ENCODE results near the gene PTGDS. TPM values are rescaled to one million over a fixed set of nuclear protein-coding genes. Genes with fewer than 3 reads are reported as not detected.

Gene PTGDS
- total and polyA plus RNA-seq, 9 of the 15 experiments (the other 6 are each of a cell fraction or from before 2014, with no cell fraction given), result 0.46 to 7.1 (median 2.0) TPM

DNA sequence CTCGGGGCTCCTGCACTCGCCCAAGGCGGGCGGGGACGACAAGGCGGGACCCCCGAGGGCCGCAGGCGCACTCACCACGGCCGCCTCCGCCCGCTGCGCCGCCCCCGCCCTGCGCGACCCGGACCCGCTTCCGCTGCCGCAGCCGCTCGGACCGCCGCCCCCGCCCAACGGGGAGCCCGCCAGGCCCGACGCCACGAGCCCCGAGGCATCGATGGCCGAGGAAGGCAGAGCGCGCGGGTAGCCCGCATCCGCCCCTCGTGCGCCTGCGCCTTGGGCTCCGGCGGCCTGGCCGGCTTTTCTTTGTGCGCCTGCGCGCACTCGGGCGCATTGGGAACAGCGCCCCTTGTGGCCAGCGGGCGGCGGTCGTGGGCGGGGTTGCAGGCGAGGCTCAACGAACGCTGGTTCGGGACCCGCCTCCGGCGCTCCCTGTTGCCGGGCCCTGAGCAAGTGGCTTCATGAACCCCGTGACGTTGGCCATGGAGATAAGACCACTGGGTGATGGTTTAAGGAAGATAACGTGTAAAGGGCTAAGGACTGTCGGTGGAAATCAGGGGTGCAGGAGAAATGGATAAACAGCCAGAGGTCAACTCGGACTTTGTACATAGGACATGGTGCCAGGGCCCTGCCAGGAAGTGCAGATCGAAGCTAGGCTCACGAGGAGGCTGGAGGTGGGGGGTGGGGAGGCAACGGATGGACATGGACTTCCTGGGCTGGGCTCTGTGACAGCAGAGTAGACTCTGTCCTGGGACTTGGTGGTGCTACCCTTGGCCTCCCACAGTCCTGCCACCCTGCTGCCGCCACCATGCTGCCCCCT is 32.6 kb upstream of the PTGDS start, which contains the start of the genes C8G and FBXW5 (continued):
- TF ChIP-seq, protein P1, sequence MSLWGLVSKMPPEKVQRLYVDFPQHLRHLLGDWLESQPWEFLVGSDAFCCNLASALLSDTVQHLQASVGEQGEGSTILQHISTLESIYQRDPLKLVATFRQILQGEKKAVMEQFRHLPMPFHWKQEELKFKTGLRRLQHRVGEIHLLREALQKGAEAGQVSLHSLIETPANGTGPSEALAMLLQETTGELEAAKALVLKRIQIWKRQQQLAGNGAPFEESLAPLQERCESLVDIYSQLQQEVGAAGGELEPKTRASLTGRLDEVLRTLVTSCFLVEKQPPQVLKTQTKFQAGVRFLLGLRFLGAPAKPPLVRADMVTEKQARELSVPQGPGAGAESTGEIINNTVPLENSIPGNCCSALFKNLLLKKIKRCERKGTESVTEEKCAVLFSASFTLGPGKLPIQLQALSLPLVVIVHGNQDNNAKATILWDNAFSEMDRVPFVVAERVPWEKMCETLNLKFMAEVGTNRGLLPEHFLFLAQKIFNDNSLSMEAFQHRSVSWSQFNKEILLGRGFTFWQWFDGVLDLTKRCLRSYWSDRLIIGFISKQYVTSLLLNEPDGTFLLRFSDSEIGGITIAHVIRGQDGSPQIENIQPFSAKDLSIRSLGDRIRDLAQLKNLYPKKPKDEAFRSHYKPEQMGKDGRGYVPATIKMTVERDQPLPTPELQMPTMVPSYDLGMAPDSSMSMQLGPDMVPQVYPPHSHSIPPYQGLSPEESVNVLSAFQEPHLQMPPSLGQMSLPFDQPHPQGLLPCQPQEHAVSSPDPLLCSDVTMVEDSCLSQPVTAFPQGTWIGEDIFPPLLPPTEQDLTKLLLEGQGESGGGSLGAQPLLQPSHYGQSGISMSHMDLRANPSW (CRISPR knock-in tag; IDR thresholded peaks at IDR 0.05), result no peak
- peak; percentile 61 for TF ChIP-seq NFRKB (IDR thresholded peaks at IDR 0.05; ENCODE audit: low read depth)
- TF ChIP-seq YY1 (IDR thresholded peaks at IDR 0.05; ENCODE audit: borderline replicate concordance in 1 of 3, control insufficient read depth in 1 of 3, extremely low read depth in 1 of 3, insufficient read depth in 3 of 3, insufficient read length in 1 of 3, insufficient replicate concordance in 2 of 3, low read depth in 1 of 3, low read length in 2 of 3), result peak in 2 of 3 experiments; percentile 77 to 85
- no peak for TF ChIP-seq CHCHD3 (CRISPR knock-in tag; IDR thresholded peaks at IDR 0.05)
- TF ChIP-seq ZFP30 (CRISPR knock-in tag; IDR thresholded peaks at IDR 0.05; ENCODE audit: borderline replicate concordance), result no peak
- TF ChIP-seq, protein P2, sequence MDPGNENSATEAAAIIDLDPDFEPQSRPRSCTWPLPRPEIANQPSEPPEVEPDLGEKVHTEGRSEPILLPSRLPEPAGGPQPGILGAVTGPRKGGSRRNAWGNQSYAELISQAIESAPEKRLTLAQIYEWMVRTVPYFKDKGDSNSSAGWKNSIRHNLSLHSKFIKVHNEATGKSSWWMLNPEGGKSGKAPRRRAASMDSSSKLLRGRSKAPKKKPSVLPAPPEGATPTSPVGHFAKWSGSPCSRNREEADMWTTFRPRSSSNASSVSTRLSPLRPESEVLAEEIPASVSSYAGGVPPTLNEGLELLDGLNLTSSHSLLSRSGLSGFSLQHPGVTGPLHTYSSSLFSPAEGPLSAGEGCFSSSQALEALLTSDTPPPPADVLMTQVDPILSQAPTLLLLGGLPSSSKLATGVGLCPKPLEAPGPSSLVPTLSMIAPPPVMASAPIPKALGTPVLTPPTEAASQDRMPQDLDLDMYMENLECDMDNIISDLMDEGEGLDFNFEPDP (CRISPR knock-in tag; IDR thresholded peaks at IDR 0.05), result no peak
- TF ChIP-seq ZNF507 (tag; conservative IDR thresholded peaks at IDR 0.05), result no peak
- peak; percentile 51; the same call in 1 of the 2 replicates for TF ChIP-seq OTX1 (CRISPR knock-in tag; IDR thresholded peaks at IDR 0.05)
- no peak for TF ChIP-seq PHF8 (IDR thresholded peaks at IDR 0.05; ENCODE audit: borderline replicate concordance, low read length)
- TF ChIP-seq ELF2 (CRISPR knock-in tag; IDR thresholded peaks at IDR 0.05), result no peak
- TF ChIP-seq, protein P3, sequence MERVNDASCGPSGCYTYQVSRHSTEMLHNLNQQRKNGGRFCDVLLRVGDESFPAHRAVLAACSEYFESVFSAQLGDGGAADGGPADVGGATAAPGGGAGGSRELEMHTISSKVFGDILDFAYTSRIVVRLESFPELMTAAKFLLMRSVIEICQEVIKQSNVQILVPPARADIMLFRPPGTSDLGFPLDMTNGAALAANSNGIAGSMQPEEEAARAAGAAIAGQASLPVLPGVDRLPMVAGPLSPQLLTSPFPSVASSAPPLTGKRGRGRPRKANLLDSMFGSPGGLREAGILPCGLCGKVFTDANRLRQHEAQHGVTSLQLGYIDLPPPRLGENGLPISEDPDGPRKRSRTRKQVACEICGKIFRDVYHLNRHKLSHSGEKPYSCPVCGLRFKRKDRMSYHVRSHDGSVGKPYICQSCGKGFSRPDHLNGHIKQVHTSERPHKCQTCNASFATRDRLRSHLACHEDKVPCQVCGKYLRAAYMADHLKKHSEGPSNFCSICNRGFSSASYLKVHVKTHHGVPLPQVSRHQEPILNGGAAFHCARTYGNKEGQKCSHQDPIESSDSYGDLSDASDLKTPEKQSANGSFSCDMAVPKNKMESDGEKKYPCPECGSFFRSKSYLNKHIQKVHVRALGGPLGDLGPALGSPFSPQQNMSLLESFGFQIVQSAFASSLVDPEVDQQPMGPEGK (CRISPR knock-in tag; IDR thresholded peaks at IDR 0.05; ENCODE audit: borderline replicate concordance), result no peak
- TF ChIP-seq ZNF140 (CRISPR knock-in tag; IDR thresholded peaks at IDR 0.05), result no peak
- TF ChIP-seq, protein P4, sequence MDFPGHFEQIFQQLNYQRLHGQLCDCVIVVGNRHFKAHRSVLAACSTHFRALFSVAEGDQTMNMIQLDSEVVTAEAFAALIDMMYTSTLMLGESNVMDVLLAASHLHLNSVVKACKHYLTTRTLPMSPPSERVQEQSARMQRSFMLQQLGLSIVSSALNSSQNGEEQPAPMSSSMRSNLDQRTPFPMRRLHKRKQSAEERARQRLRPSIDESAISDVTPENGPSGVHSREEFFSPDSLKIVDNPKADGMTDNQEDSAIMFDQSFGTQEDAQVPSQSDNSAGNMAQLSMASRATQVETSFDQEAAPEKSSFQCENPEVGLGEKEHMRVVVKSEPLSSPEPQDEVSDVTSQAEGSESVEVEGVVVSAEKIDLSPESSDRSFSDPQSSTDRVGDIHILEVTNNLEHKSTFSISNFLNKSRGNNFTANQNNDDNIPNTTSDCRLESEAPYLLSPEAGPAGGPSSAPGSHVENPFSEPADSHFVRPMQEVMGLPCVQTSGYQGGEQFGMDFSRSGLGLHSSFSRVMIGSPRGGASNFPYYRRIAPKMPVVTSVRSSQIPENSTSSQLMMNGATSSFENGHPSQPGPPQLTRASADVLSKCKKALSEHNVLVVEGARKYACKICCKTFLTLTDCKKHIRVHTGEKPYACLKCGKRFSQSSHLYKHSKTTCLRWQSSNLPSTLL (IDR thresholded peaks at IDR 0.05), result peak; percentile 32; the same call in 1 of the 2 replicates
- TF ChIP-seq TAF1 (IDR thresholded peaks at IDR 0.05; ENCODE audit: control insufficient read depth, extremely low read depth, insufficient read depth, low read length, severe bottlenecking), result peak; percentile 60
